ENCODE measurements around the gene LYST. TPM values are rescaled to one million over a fixed set of nuclear protein-coding genes. Genes with fewer than 3 reads are reported as not detected.
A peak's percentile ranks its signal among the peaks of the same experiment; 100 is the strongest.
"Not testable (repeated sequence)": the region's sequence is repeated elsewhere in the genome, so short reads cannot be mapped to it uniquely, and the experiment has no call there.

LYST gene, protein sequence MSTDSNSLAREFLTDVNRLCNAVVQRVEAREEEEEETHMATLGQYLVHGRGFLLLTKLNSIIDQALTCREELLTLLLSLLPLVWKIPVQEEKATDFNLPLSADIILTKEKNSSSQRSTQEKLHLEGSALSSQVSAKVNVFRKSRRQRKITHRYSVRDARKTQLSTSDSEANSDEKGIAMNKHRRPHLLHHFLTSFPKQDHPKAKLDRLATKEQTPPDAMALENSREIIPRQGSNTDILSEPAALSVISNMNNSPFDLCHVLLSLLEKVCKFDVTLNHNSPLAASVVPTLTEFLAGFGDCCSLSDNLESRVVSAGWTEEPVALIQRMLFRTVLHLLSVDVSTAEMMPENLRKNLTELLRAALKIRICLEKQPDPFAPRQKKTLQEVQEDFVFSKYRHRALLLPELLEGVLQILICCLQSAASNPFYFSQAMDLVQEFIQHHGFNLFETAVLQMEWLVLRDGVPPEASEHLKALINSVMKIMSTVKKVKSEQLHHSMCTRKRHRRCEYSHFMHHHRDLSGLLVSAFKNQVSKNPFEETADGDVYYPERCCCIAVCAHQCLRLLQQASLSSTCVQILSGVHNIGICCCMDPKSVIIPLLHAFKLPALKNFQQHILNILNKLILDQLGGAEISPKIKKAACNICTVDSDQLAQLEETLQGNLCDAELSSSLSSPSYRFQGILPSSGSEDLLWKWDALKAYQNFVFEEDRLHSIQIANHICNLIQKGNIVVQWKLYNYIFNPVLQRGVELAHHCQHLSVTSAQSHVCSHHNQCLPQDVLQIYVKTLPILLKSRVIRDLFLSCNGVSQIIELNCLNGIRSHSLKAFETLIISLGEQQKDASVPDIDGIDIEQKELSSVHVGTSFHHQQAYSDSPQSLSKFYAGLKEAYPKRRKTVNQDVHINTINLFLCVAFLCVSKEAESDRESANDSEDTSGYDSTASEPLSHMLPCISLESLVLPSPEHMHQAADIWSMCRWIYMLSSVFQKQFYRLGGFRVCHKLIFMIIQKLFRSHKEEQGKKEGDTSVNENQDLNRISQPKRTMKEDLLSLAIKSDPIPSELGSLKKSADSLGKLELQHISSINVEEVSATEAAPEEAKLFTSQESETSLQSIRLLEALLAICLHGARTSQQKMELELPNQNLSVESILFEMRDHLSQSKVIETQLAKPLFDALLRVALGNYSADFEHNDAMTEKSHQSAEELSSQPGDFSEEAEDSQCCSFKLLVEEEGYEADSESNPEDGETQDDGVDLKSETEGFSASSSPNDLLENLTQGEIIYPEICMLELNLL (N-terminal part only)
- total RNA-seq (2014; rRNA removed; shearing (Covaris generic); ENCODE audit: low replicate concordance): 7.0 and 7.8 TPM in 2 replicates

DNA sequence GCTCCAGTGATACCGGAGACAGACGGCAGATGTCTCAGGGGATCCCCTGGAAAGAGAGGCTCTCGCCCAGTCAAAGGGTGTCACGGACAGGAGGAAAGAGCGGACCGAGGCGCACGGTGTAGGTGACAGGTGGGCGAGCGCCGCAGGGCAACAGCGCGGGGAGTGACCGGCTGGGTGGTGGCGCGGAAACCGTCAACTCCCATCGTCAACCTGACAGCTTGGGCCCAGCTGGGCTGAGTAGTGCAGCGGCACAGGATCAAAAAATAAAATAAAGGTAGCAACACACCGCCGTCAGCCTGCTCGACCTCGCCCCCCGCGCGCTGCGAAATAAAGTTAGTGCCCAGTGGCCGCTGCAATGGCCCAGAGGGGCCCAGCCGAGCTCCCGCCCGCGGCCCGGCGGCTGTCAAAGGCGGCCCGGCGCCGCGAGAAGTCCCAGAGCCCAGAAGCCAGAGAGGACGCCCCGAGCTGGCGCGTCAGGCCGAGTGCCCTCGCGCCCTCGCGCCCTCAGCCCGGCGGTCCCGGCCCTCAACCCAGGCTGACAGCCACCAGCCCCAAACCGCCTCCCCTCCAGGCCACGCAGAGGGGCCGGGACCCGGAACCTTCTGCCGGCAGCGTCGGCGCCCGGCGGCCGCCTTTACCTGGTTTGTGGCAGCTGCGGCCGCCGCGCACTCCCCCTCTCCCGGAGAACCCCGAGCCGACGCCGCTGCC is at the start of gene LYST:
Gene LYST, minus strand, starts transcription at position 702 of the 708 bp plus-strand sequence. CDS start 36,489 bp downstream, outside the sequence.
- Histone ChIP-seq H3K9me3 (no peaks in the 10 kb centered on the region), H3K36me3 (no peaks in the 10 kb centered on the region), H3K4me3 (peak within 1 kb of the TSS; percentile 72), H3K27me3 (no peaks in the 10 kb centered on the region)
- DNase-seq: peak; percentile 43

DNA sequence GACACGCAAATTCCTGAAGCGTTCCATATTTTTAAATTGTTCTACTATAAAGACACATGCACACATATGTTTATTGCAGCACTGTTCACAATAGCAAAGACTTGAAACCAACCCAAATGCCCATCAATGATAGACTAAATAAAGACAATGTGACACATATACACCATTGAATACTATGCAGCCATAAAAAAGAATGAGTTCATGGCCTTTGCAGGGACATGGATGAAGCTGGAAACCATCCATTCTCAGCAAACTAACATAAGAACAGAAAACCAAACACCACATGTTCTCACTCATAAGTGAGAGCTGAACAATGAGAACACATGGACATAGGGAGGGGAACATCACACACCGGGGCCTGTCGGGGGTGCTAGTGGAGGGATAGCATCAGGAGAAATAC is 48.8 kb upstream of the LYST start:
- H3K36me3 ChIP-seq, DNase-seq, H3K27me3 ChIP-seq: not testable (repeated sequence)

DNA sequence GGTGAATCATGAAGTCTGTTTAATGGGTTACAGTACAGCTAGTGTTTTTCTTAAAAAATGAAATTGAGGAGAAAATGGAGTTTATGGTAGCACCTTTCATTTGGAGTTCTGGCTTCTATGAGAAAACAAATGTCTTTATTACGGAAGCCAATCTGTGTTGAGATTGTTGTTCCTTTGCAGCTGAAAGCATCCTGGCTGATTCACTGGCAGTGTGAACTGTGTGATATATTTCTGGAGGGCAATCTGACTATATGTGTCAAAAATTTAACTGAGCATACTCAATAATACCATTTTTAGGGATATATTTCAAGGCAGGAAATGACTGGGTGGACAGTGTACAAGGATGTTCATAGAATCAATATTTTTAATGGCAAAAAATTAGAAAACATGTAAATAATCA is 46.6 kb upstream of the LYST start:
- DNase-seq: no peak
- Histone ChIP-seq H3K4me3 (no peak overlapping the region), H3K9me3 (no peaks in the 10 kb centered on the region), H3K27me3 (no peaks in the 10 kb centered on the region), H3K36me3 (no peaks in the 10 kb centered on the region)

More for the DNA sequence above, 48.8 kb upstream of the LYST start:
- H3K9me3 ChIP-seq, H3K4me3 ChIP-seq: not testable (repeated sequence)

DNA sequence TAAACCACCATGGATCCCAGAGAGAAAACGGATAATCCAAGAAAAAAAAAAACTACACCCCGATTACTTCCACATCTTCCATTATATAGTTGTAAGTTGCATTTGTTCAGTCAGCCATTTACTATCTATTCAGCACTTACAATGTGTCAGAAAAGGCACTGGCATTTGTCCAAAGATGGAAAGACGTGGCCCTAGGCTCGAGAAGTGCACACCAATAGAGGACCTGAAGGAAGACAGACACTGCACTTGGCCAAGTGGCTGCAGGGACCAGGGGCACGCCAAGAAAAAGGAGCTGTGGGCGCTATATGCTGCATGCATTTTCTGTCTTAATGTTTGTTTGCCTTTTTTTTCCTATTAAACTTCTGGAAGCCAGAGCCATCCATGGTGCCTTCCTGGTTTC is 45.2 kb upstream of the LYST start:
- no peaks in the 10 kb centered on the region for H3K9me3 ChIP-seq
- no peak overlapping the region for H3K4me3 ChIP-seq
- no peaks in the 10 kb centered on the region for H3K27me3 ChIP-seq
- DNase-seq: no peak
- no peaks in the 10 kb centered on the region for H3K36me3 ChIP-seq

DNA sequence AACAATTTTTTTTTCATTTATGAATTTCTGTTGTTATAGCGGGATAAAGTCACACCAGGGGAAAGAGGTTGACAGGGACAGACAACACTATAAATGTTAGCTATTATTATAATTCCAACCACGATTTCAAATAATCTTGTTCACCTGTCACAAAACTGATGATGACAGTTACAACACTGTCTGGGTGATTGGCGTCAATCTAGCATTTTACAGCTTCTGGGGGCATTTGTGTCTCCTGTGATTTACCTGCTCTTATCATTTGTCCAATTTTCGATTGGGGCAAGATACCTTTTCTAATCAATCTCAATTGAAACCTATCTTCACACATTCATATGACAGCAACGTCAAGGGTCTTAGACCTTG is 44.6 kb upstream of the LYST start:
- no peaks in the 10 kb centered on the region for H3K36me3 ChIP-seq
- no peak overlapping the region for H3K4me3 ChIP-seq
- DNase-seq: no peak
- H3K27me3 ChIP-seq: no peaks in the 10 kb centered on the region
- H3K9me3 ChIP-seq: no peaks in the 10 kb centered on the region

DNA sequence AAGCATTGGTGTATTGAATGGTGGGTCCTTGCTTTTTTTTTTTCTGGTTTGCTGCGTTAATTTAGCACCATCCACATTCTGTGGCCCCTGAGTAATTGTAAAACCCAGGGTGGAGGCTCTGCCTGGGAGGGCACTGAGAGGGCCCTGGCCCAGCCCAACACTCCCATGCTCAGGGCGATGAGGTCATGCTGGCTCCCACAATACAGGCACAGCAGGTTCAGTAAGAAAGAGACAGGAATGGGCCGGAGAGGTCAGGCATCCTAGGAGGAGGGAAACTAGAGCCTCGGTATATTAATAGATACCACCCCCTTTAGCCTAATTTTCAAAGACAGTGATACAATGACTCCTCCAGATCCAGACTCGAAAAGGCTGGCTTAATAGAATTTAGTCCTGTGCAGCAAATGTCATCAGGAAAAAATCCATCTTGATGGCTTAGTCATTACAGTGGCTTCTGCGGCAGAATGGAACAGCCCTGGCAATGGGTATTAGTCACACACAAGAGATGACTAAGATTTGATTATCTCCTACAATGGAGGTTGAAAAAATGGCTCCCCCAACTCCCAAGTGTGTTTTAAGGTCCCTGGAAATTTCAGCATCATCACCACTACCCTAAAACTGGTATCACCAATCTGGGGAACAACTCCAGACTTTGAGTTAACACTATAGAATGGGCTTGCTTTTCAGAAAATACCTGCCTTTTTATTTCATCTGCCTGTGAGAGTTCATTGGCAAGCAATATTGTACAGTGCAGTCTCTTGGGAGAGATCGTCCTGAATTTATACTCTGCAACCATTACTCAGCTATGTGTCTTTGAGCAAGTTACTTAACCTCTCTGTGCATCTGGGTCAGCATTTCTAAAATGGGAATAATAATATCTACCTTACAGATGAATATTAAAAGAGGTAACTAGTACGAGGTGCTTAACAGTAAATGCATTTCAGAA is 43.9 kb upstream of the LYST start:
- DNase-seq: peak; percentile 98
- H3K27me3 ChIP-seq: no peaks in the 10 kb centered on the region
- no peaks in the 10 kb centered on the region for H3K9me3 ChIP-seq
- no peaks in the 10 kb centered on the region for H3K36me3 ChIP-seq
- no peak overlapping the region for H3K4me3 ChIP-seq

DNA sequence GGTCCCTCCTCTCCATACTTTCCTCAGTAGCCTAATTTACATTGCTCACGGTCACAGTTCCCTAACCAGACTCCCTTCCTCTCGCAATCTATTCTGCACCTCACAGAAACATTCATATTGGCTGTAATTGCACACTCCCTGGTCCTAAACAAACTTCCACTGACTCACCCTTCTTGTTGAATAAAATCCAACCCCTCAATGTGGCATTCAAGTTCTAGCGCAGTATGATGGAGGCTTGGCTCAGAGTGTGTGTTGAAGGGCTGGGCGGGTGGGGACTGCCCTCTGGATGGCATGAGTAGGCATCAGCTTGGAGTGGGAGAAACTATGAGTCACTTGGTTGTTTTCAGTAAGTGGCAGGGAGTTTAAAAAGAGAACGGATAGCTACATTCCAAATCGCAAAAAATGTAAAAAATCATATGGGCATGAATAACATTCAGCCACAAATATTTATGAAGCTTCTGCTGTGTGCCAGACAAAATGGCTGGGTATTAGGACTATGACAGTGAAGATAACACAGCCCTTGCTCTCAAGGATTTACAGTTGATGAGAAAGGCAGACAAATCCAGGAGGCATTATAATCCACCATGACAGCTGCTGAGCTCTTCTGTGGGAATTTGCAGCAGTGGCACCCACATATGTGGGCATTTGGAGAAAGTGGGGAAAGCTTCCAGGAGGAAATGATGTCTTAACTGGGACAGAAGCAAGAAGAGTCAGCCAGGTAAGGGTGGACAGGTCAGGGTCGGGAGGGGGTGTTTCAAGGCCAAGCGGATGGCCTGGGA is 42.2 kb upstream of the LYST start:
- H3K27me3 ChIP-seq: no peaks in the 10 kb centered on the region
- no peak overlapping the region for H3K4me3 ChIP-seq
- DNase-seq: peak; percentile 91
- H3K36me3 ChIP-seq: no peaks in the 10 kb centered on the region
- no peaks in the 10 kb centered on the region for H3K9me3 ChIP-seq

DNA sequence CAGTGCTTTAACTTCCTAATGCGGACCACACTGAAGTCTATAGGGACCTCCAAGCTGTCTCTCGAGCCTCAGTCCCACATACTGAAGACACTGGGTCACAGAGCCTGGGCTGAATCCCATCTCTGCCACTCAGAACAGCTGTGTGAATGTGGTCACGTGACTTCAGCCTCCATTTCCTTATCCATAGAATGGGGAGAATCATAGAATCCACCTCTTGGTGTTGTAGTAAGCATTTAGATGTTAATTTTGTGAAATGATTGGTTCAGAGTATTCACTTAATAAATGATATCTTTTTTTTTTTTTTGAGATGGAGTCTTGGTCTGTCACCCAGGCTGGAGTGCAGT is 41.2 kb upstream of the LYST start:
- no peak for DNase-seq
- Histone ChIP-seq H3K36me3 (no peaks in the 10 kb centered on the region), H3K9me3 (no peaks in the 10 kb centered on the region), H3K27me3 (no peaks in the 10 kb centered on the region), H3K4me3 (no peak overlapping the region)

DNA sequence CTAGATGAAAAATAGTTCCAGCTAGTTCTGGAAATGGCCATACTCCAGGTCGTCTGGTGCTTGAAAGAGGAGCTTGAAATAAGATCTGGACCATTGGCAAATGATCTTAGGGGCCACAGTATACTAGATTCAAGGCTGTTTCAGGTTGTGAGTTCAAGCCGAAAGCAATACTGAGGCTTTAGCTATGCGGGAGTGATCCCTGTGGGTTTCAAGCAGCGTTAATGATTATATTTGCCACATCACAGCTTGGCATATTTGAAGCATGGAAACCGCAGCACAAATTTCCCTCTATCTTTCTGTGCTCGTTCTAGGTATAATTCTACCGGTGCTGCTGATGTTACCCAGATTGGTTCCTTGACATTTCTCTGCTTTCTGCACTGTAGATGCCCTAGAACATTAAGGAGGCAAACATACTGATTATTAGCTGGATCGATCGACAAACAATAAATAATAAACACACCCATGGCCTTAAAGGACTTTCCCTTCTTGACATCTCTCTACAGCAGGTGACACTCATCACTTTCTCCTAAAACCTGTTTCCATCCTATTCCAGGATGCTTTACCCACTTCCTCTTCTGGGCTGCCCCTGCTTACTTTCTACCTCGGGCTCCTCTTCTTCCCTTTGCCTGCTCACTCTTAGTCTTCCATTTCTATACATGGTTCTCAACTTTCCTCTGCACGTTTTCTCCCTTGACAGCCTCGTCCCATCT is 40.6 kb upstream of the LYST start:
- Histone ChIP-seq H3K27me3 (no peaks in the 10 kb centered on the region), H3K4me3 (no peak overlapping the region), H3K36me3 (no peaks in the 10 kb centered on the region), H3K9me3 (no peaks in the 10 kb centered on the region)
- DNase-seq: no peak

DNA sequence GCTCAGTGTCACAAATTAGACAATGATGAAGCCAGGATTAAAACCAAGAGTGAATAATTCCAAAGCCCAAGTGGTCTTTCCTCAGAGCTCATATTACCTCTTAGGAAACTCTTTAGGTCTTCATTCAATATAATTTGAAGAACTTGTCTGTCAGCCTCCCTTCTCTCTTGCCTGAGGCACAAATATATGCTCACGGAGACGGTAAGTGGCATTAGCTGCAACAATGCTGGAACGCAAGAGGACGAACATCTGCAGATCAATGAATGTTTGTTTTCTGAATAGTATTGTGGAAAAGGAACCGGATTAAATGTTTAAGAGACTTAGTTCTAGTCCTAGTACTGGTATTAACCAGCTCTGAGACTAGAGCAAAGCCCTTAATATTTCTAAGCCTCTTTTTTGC is 39.7 kb upstream of the LYST start:
- DNase-seq: no peak
- Histone ChIP-seq H3K9me3 (no peaks in the 10 kb centered on the region), H3K27me3 (no peaks in the 10 kb centered on the region), H3K36me3 (no peaks in the 10 kb centered on the region), H3K4me3 (no peak overlapping the region)

DNA sequence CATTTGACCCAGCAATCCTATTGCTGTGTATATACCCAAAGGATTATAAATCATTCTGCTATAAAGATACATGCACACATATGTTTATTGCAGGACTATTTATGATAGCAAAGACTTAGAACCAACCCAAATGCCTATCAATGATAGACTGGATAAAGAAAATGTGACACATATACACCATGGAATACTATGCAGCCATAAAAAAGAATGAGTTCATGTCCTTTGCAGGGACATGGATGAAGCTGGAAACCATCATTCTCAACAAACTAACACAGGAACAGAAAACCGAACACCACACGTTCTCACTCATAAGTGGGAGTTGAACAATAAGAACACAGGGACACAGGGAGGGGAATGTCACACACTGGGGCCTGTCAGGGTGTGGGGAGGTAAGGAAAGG is 37.1 kb upstream of the LYST start:
- DNase-seq, H3K27me3 ChIP-seq, H3K9me3 ChIP-seq, H3K36me3 ChIP-seq, H3K4me3 ChIP-seq: not testable (repeated sequence)

DNA sequence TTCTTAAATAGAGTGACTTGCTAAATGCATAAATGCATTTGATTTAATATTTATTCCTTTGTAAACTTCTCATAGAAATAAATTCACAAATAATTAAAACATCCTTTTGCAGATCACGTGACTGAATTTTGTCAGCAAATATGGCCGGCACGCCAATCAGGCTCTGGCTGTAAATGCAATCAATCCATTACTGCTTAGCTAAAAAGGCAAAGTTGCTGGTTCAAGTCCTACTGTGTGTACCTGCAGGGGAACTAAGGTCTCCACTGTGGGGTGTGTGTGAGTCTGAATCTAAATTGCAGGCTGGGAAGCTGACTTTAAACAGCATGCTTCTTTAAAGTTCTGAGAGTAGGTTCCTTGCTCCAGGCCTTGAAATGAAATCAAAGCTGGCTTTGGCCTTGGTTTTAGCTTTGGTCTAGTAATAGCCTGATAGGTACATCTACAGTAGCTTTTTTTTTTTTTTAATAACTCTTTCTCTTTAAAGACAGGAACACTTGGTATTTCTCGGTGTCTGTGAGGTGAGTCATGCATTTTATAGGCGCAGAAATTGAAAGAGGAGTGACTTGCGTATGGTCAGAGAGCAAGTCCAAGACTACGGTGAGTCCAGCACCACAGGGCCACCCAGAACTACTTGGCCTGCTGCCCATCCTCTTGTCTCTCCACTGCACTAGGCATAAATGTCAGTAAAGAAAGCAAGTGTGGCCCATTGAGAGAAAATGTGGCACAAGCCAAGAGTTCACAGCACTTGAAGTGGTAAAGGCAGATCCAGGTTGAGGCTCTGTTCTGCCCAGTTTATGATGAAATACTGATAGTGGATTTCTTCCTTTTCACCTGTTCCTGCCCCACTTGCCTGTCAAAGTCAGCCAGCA is 36.2 kb upstream of the LYST start:
- Histone ChIP-seq H3K36me3 (no peaks in the 10 kb centered on the region), H3K9me3 (no peaks in the 10 kb centered on the region), H3K4me3 (no peak overlapping the region), H3K27me3 (no peaks in the 10 kb centered on the region)
- peak; percentile 86 for DNase-seq

DNA sequence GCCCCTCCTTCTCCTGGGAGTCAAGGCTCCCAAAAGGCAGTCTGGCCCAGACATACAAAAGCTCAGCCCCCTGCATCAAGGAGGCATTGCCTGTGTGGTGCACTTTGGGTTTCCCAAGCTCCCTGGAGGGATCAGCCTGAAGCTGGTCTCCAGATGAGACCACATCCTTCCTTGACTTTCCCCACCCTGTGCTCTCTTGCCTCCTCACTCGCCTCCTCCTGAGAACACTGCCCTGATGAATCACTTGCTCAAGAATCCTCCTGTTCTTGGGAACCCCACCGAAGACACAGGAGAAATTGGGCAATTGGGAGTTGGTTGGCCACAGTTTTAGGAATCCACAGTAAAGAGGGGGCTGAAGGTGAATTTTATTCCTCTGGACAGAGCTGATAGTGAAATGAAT is 34.8 kb upstream of the LYST start:
- DNase-seq: no peak
- H3K27me3 ChIP-seq: no peaks in the 10 kb centered on the region
- no peaks in the 10 kb centered on the region for H3K9me3 ChIP-seq
- H3K36me3 ChIP-seq: no peaks in the 10 kb centered on the region
- H3K4me3 ChIP-seq: no peak overlapping the region

DNA sequence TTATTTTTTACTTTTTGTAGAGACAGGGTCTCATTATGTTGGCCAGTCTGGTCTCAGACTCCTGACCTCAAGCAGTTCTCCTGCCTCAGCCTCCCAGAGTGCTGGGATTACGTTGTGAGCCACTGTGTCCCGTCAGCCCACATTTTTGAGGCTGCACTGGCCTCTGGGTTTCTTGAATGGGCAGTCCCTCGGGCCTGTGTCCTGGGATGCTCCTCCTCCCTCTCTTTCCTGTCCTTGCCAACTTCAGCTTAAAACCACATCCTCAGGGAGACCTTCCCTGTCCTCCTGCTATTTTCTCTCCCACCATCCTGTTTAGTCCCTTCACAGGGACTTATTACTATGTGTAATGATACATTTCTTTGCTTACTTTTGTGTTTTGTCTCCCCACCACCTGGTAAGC is 31.4 kb upstream of the LYST start:
- no peak for DNase-seq
- no peaks in the 10 kb centered on the region for H3K27me3 ChIP-seq
- H3K36me3 ChIP-seq: no peaks in the 10 kb centered on the region
- no peak overlapping the region for H3K4me3 ChIP-seq
- no peaks in the 10 kb centered on the region for H3K9me3 ChIP-seq

Data from MG63 (cell line).